Activated naive CD4-positive, alpha-beta T cell treated with anti-CD3 and anti-CD28 coated beads, Interleukin-2, amount 50 U/mL, for 24 hours (primary cell): ENCODE data around the gene PC.

ENCODE experiments used
- H3K27ac Mint-ChIP-seq: one replicate; pipeline ENCODE4 v1.8.0; 2021; ENCODE audit warnings: mild to moderate bottlenecking, mixed read lengths
- H3K27me3 Mint-ChIP-seq: one replicate; pipeline ENCODE4 v1.8.0; 2021; ENCODE audit warnings: mixed read lengths
- H3K36me3 Mint-ChIP-seq: one replicate; pipeline ENCODE4 v1.8.0; 2021; ENCODE audit warnings: mixed read lengths
- H3K4me1 Mint-ChIP-seq: one replicate; pipeline ENCODE4 v1.8.0; 2021; ENCODE audit warnings: mixed read lengths
- H3K4me3 Mint-ChIP-seq: one replicate; pipeline ENCODE4 v1.8.0; 2021; ENCODE audit warnings: mild to moderate bottlenecking, mixed read lengths
- H3K9me3 Mint-ChIP-seq: one replicate; pipeline ENCODE4 v1.8.0; 2021; ENCODE audit warnings: mixed read lengths

PC gene

GRCh38 chr11:66914505-66914904 lies 43.7 kb downstream of the PC start:
- Mint-ChIP-seq H3K9me3 (no peaks in the 10 kb centered on the region), H3K4me1 (no peaks in the 10 kb centered on the region), H3K27ac (no peak overlapping the region), H3K36me3 (no peaks in the 10 kb centered on the region), H3K4me3 (no peak overlapping the region), H3K27me3 (no peaks in the 10 kb centered on the region)

- Mint-ChIP-seq H3K27me3 (no peaks in the 10 kb centered on the region), H3K9me3 (no peaks in the 10 kb centered on the region), H3K27ac (no peak overlapping the region), H3K36me3 (no peaks in the 10 kb centered on the region), H3K4me1 (no peaks in the 10 kb centered on the region), H3K4me3 (no peak overlapping the region)
These were observed 45.3 kb downstream of the PC start for GRCh38 chr11:66912911-66913310.

- Mint-ChIP-seq H3K27me3 (no peaks in the 10 kb centered on the region), H3K36me3 (no peaks in the 10 kb centered on the region), H3K27ac (no peak overlapping the region), H3K4me1 (no peaks in the 10 kb centered on the region), H3K4me3 (no peak overlapping the region), H3K9me3 (no peaks in the 10 kb centered on the region)
These were observed 45.8 kb downstream of the PC start for GRCh38 chr11:66912361-66912760.

- Mint-ChIP-seq H3K36me3 (no peaks in the 10 kb centered on the region), H3K4me1 (no peaks in the 10 kb centered on the region), H3K27me3 (no peaks in the 10 kb centered on the region), H3K9me3 (no peaks in the 10 kb centered on the region), H3K27ac (no peak overlapping the region), H3K4me3 (no peak overlapping the region)
These were observed 47.5 kb downstream of the PC start for GRCh38 chr11:66910669-66911068.

- no peaks in the 10 kb centered on the region for H3K4me1 Mint-ChIP-seq
- H3K9me3 Mint-ChIP-seq, result no peaks in the 10 kb centered on the region
- H3K36me3 Mint-ChIP-seq, result no peaks in the 10 kb centered on the region
- no peaks in the 10 kb centered on the region for H3K27me3 Mint-ChIP-seq
- H3K27ac Mint-ChIP-seq, result no peak overlapping the region
- no peak overlapping the region for H3K4me3 Mint-ChIP-seq
These were observed 48.2 kb downstream of the PC start for GRCh38 chr11:66910016-66910415.

GRCh38 chr11:66909181-66909580 lies 49.0 kb downstream of the PC start:
- Mint-ChIP-seq H3K36me3 (no peaks in the 10 kb centered on the region), H3K4me1 (no peaks in the 10 kb centered on the region), H3K4me3 (no peak overlapping the region), H3K9me3 (no peaks in the 10 kb centered on the region), H3K27me3 (no peaks in the 10 kb centered on the region), H3K27ac (no peak overlapping the region)

- Mint-ChIP-seq H3K9me3 (no peaks in the 10 kb centered on the region), H3K36me3 (no peaks in the 10 kb centered on the region), H3K27ac (no peak overlapping the region), H3K27me3 (no peaks in the 10 kb centered on the region), H3K4me1 (no peaks in the 10 kb centered on the region), H3K4me3 (no peak overlapping the region)
These were observed 50.2 kb downstream of the PC start for GRCh38 chr11:66907751-66908630.

GRCh38 chr11:66906061-66906733 lies 52.0 kb downstream of the PC start:
- Mint-ChIP-seq H3K4me1 (no peaks in the 10 kb centered on the region), H3K27me3 (no peaks in the 10 kb centered on the region), H3K27ac (no peak overlapping the region), H3K9me3 (no peaks in the 10 kb centered on the region), H3K4me3 (no peak overlapping the region), H3K36me3 (no peaks in the 10 kb centered on the region)

- H3K36me3 Mint-ChIP-seq, result no peaks in the 10 kb centered on the region
- H3K4me1 Mint-ChIP-seq, result no peaks in the 10 kb centered on the region
- no peaks in the 10 kb centered on the region for H3K27me3 Mint-ChIP-seq
- H3K4me3 Mint-ChIP-seq, result no peak overlapping the region
- H3K27ac Mint-ChIP-seq, result no peak overlapping the region
- no peaks in the 10 kb centered on the region for H3K9me3 Mint-ChIP-seq
These were observed 52.6 kb downstream of the PC start for GRCh38 chr11:66905631-66906030.

- Mint-ChIP-seq H3K4me3 (no peak overlapping the region), H3K27me3 (no peaks in the 10 kb centered on the region), H3K4me1 (no peaks in the 10 kb centered on the region), H3K9me3 (no peaks in the 10 kb centered on the region), H3K36me3 (no peaks in the 10 kb centered on the region), H3K27ac (no peak overlapping the region)
These were observed 53.1 kb downstream of the PC start for GRCh38 chr11:66904981-66905521.

GRCh38 chr11:66904561-66904960 lies 53.6 kb downstream of the PC start:
- Mint-ChIP-seq H3K9me3 (no peaks in the 10 kb centered on the region), H3K4me3 (no peak overlapping the region), H3K36me3 (no peaks in the 10 kb centered on the region), H3K27me3 (no peaks in the 10 kb centered on the region), H3K27ac (no peak overlapping the region), H3K4me1 (no peaks in the 10 kb centered on the region)

- Mint-ChIP-seq H3K4me3 (no peak overlapping the region), H3K9me3 (no peaks in the 10 kb centered on the region), H3K36me3 (no peaks in the 10 kb centered on the region), H3K27ac (no peak overlapping the region), H3K27me3 (no peaks in the 10 kb centered on the region), H3K4me1 (no peaks in the 10 kb centered on the region)
These were observed 54.1 kb downstream of the PC start for GRCh38 chr11:66904055-66904454.

GRCh38 chr11:66902486-66903177 lies 55.6 kb downstream of the PC start:
- Mint-ChIP-seq H3K36me3 (no peaks in the 10 kb centered on the region), H3K27ac (no peak overlapping the region), H3K4me1 (no peaks in the 10 kb centered on the region), H3K4me3 (no peak overlapping the region), H3K27me3 (no peaks in the 10 kb centered on the region), H3K9me3 (no peaks in the 10 kb centered on the region)

- H3K4me1 Mint-ChIP-seq, result no peaks in the 10 kb centered on the region
- H3K9me3 Mint-ChIP-seq, result no peaks in the 10 kb centered on the region
- no peaks in the 10 kb centered on the region for H3K27me3 Mint-ChIP-seq
These were observed 56.2 kb downstream of the PC start for GRCh38 chr11:66901964-66902390.

GRCh38 chr11:66894141-66894540 lies 64.0 kb downstream of the PC start:
- Mint-ChIP-seq H3K4me1 (peaks cover 8% of the 10 kb centered on the region), H3K27ac (no peak overlapping the region), H3K4me3 (no peak overlapping the region), H3K9me3 (no peaks in the 10 kb centered on the region), H3K36me3 (no peaks in the 10 kb centered on the region), H3K27me3 (no peaks in the 10 kb centered on the region)

More at GRCh38 chr11:66901964-66902390, 56.2 kb downstream of the PC start:
- Mint-ChIP-seq H3K27ac (no peak overlapping the region), H3K36me3 (no peaks in the 10 kb centered on the region), H3K4me3 (no peak overlapping the region)

GRCh38 chr11:66892911-66893310 lies 65.3 kb downstream of the PC start:
- no peak overlapping the region for H3K27ac Mint-ChIP-seq
- H3K9me3 Mint-ChIP-seq, result no peaks in the 10 kb centered on the region
- no peaks in the 10 kb centered on the region for H3K36me3 Mint-ChIP-seq
- H3K4me1 Mint-ChIP-seq, result peaks cover 8% of the 10 kb centered on the region
- H3K27me3 Mint-ChIP-seq, result no peaks in the 10 kb centered on the region
- no peak overlapping the region for H3K4me3 Mint-ChIP-seq
